ENCODE data around the gene SYPL2. TPM values are rescaled to one million over a fixed set of nuclear protein-coding genes. Genes with fewer than 3 reads are reported as not detected.

The SYPL2 gene
- total and polyA plus RNA-seq, 2 donors (not counting 1 experiment from before 2014, with no cell fraction given): 1.7 to 1.8 TPM

DNA sequence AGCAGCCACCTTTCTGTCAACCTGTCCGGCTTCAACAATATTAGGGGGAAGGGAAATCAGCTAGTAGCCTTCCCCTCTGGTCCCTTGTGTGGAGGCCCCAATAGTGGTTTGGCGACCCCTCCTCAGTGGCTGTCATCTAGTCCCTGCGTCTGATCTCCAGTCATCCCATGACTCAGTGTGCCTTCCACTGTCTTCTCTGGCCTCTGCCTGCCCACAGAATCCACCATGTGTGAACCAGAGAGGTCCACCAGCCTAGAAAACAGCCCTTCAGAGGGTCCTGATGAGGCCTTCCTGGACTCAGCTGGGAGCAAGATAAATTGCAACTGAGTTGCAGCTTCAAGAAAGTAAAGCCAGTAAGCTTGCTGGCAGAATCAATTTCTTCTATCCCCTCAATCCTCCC, 13.6 kb downstream of the SYPL2 start:
- Histone ChIP-seq H3K79me2 (ENCODE audit: control insufficient read depth, insufficient read depth, low read length) (no peaks in the 10 kb centered on the region), H3K4me1 (ENCODE audit: control insufficient read depth, extremely low read depth, insufficient read depth, low read length) (peaks cover 6% of the 10 kb centered on the region), H3K4me3 (replicated peaks in 1 of 4; ENCODE audit: control extremely low read depth in 1 of 4, insufficient read depth in 1 of 4, low read depth in 3 of 4, low read length in 4 of 4) (no peak overlapping the region), H3K9me3 (ENCODE audit: control insufficient read depth, insufficient read depth, low read depth, low read length) (no peaks in the 10 kb centered on the region), H4K20me1 (ENCODE audit: control insufficient read depth, extremely low read depth, insufficient read depth, low read length) (no peaks in the 10 kb centered on the region), H2AFZ (ENCODE audit: low read length) (no peak overlapping the region), H3K27ac (ENCODE audit: insufficient read depth, low read length) (no peak overlapping the region), H3K9ac (ENCODE audit: insufficient read depth, low read length) (no peak overlapping the region), H3K27me3 (ENCODE audit: control insufficient read depth, insufficient read depth, low read length) (peaks cover 9% of the 10 kb centered on the region), H3K36me3 (ENCODE audit: control insufficient read depth, insufficient read depth, low read length) (no peaks in the 10 kb centered on the region), H3K4me2 (ENCODE audit: extremely low read depth, insufficient read depth, low read length) (no peak overlapping the region)
- DNase-seq (ENCODE audit: low read depth in 2 of 2): no peak
- TF ChIP-seq, protein P1, sequence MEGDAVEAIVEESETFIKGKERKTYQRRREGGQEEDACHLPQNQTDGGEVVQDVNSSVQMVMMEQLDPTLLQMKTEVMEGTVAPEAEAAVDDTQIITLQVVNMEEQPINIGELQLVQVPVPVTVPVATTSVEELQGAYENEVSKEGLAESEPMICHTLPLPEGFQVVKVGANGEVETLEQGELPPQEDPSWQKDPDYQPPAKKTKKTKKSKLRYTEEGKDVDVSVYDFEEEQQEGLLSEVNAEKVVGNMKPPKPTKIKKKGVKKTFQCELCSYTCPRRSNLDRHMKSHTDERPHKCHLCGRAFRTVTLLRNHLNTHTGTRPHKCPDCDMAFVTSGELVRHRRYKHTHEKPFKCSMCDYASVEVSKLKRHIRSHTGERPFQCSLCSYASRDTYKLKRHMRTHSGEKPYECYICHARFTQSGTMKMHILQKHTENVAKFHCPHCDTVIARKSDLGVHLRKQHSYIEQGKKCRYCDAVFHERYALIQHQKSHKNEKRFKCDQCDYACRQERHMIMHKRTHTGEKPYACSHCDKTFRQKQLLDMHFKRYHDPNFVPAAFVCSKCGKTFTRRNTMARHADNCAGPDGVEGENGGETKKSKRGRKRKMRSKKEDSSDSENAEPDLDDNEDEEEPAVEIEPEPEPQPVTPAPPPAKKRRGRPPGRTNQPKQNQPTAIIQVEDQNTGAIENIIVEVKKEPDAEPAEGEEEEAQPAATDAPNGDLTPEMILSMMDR (conservative IDR thresholded peaks at IDR 0.05 in 1 of 2, IDR thresholded peaks at IDR 0.05 in 1 of 2; ENCODE audit: low read depth in 1 of 2, low read length in 2 of 2): no peak
- no peak for TF ChIP-seq EZH2 (IDR thresholded peaks at IDR 0.05; ENCODE audit: low read length, missing control alignments)

DNA sequence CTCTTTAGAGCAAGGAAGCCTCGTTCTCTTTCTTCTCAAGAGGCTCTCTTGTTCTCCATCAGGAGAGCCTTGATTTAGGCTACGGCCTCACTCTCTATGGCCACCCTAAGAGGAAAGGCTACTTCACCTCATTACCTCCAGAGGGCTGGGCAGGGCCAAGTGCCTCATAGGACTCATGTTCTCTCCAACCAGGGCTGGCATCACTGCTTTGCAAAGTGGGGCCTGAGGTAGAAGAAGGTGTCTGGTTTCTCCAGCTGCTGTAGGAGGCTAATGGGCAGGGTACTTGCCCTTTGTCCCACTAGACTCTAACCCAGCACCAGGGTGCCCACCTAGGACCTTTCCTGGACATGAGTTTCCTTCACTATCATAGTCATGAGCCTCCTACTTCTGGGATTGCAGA, 15.3 kb downstream of the SYPL2 start:
- H3K9ac ChIP-seq (ENCODE audit: insufficient read depth, low read length): no peak overlapping the region
- H3K4me2 ChIP-seq (ENCODE audit: extremely low read depth, insufficient read depth, low read length): no peak overlapping the region
- H2AFZ ChIP-seq (ENCODE audit: low read length): no peak overlapping the region
- H3K4me1 ChIP-seq (ENCODE audit: control insufficient read depth, extremely low read depth, insufficient read depth, low read length): peaks cover 6% of the 10 kb centered on the region
- no peaks in the 10 kb centered on the region for H3K9me3 ChIP-seq (ENCODE audit: control insufficient read depth, insufficient read depth, low read depth, low read length)
- TF ChIP-seq EZH2 (IDR thresholded peaks at IDR 0.05; ENCODE audit: low read length, missing control alignments): no peak
- TF ChIP-seq, protein P1 (conservative IDR thresholded peaks at IDR 0.05 in 1 of 2, IDR thresholded peaks at IDR 0.05 in 1 of 2; ENCODE audit: low read depth in 1 of 2, low read length in 2 of 2): no peak
- no peak for DNase-seq (ENCODE audit: low read depth in 2 of 2)
- H3K27me3 ChIP-seq (ENCODE audit: control insufficient read depth, insufficient read depth, low read length): peaks cover 7% of the 10 kb centered on the region
- H3K4me3 ChIP-seq (replicated peaks in 1 of 4; ENCODE audit: control extremely low read depth in 1 of 4, insufficient read depth in 1 of 4, low read depth in 3 of 4, low read length in 4 of 4): no peak overlapping the region
- no peaks in the 10 kb centered on the region for H3K79me2 ChIP-seq (ENCODE audit: control insufficient read depth, insufficient read depth, low read length)
- H4K20me1 ChIP-seq (ENCODE audit: control insufficient read depth, extremely low read depth, insufficient read depth, low read length): no peaks in the 10 kb centered on the region
- H3K36me3 ChIP-seq (ENCODE audit: control insufficient read depth, insufficient read depth, low read length): no peaks in the 10 kb centered on the region
- no peak overlapping the region for H3K27ac ChIP-seq (ENCODE audit: insufficient read depth, low read length)

DNA sequence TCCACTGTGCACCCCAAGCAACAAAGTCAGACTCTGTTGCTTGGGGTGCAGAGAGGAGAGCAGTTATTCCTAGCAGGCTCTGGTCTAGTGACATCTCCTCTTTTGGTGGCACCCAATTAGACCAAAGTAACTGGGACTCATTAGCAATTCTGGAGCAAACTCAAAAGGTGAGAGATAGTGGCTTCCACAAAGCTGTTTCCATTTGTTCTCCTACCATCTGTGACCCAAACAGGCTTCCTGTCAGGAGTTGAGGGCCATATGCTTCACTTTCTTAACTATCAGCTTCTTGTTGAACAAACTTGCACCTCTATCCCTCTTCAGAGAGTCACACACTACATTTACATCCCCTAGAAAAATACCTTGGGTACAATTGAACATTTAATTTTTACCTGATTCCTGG, 15.9 kb downstream of the SYPL2 start:
- DNase-seq (ENCODE audit: low read depth in 2 of 2): no peak
- Histone ChIP-seq H3K4me1 (ENCODE audit: control insufficient read depth, extremely low read depth, insufficient read depth, low read length) (peaks cover 6% of the 10 kb centered on the region), H3K27me3 (ENCODE audit: control insufficient read depth, insufficient read depth, low read length) (peaks cover 7% of the 10 kb centered on the region), H3K9ac (ENCODE audit: insufficient read depth, low read length) (no peak overlapping the region), H3K9me3 (ENCODE audit: control insufficient read depth, insufficient read depth, low read depth, low read length) (no peaks in the 10 kb centered on the region), H3K36me3 (ENCODE audit: control insufficient read depth, insufficient read depth, low read length) (no peaks in the 10 kb centered on the region), H2AFZ (ENCODE audit: low read length) (no peak overlapping the region), H4K20me1 (ENCODE audit: control insufficient read depth, extremely low read depth, insufficient read depth, low read length) (no peaks in the 10 kb centered on the region), H3K79me2 (ENCODE audit: control insufficient read depth, insufficient read depth, low read length) (no peaks in the 10 kb centered on the region), H3K4me2 (ENCODE audit: extremely low read depth, insufficient read depth, low read length) (no peak overlapping the region), H3K4me3 (replicated peaks in 1 of 4; ENCODE audit: control extremely low read depth in 1 of 4, insufficient read depth in 1 of 4, low read depth in 3 of 4, low read length in 4 of 4) (no peak overlapping the region), H3K27ac (ENCODE audit: insufficient read depth, low read length) (no peak overlapping the region)
- TF ChIP-seq EZH2 (IDR thresholded peaks at IDR 0.05; ENCODE audit: low read length, missing control alignments): no peak
- TF ChIP-seq, protein P1 (conservative IDR thresholded peaks at IDR 0.05 in 1 of 2, IDR thresholded peaks at IDR 0.05 in 1 of 2; ENCODE audit: low read depth in 1 of 2, low read length in 2 of 2): no peak
